Stomach (tissue), 4 donors: Measurements from ENCODE around the gene HTR2A.

ENCODE experiments used
- EP300 ChIP-seq: sonication (generic); formaldehyde crosslinking; IDR thresholded peaks from one replicate; pipeline ENCODE4 v1.6.1; 2017; ENCODE audit warnings: antibody characterized with exemption
- POLR2A ChIP-seq, 4 donors: fragments of 450-650 bp; IDR thresholded peaks; one replicate each; pipeline ENCODE4 v1.6.1; 2016; ENCODE audit warnings: antibody characterized with exemption in 4 of 4, control low read depth in 2 of 4, mild to moderate bottlenecking in 1 of 4, moderate library complexity in 1 of 4
- POLR2AphosphoS5 ChIP-seq, 3 donors: sonication (generic); formaldehyde crosslinking; IDR thresholded peaks; one replicate each; pipeline ENCODE4 v1.6.1; 2016; ENCODE audit warnings: antibody characterized with exemption in 3 of 3
- TF ChIP-seq, protein P1 (sequence below), 7 experiments: fragments of 450-650 bp in 4 of 7; fragments of 200-600 bp in 3 of 7; sonication (generic) in 3 of 7; IDR thresholded peaks; one replicate each; pipeline ENCODE4 v1.5.1; 2016 to 2019; ENCODE audit warnings: antibody characterized with exemption in 7 of 7, control low read depth in 2 of 7, mild to moderate bottlenecking in 1 of 7

DNA sequence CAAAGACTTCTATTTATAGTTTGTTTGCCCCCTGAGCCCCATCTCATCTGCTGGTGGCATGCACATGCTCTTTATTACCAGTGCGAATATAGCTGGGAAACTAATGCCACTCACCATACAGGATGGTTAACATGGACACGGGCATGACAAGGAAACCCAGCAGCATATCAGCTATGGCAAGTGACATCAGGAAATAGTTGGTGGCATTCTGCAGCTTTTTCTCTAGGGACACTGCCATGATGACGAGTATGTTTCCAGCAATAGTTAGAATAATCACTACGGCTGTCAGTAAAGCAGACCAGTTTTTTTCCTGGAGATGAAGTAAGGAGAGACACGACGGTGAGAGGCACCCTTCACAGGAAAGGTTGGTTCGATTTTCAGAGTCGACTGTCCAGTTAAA lies 1.5 kb downstream of the HTR2A start:
- TF ChIP-seq, protein P1, sequence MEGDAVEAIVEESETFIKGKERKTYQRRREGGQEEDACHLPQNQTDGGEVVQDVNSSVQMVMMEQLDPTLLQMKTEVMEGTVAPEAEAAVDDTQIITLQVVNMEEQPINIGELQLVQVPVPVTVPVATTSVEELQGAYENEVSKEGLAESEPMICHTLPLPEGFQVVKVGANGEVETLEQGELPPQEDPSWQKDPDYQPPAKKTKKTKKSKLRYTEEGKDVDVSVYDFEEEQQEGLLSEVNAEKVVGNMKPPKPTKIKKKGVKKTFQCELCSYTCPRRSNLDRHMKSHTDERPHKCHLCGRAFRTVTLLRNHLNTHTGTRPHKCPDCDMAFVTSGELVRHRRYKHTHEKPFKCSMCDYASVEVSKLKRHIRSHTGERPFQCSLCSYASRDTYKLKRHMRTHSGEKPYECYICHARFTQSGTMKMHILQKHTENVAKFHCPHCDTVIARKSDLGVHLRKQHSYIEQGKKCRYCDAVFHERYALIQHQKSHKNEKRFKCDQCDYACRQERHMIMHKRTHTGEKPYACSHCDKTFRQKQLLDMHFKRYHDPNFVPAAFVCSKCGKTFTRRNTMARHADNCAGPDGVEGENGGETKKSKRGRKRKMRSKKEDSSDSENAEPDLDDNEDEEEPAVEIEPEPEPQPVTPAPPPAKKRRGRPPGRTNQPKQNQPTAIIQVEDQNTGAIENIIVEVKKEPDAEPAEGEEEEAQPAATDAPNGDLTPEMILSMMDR (IDR thresholded peaks at IDR 0.05), result no peak
- no peak for TF ChIP-seq POLR2AphosphoS5 (IDR thresholded peaks at IDR 0.05)
- TF ChIP-seq POLR2A (IDR thresholded peaks at IDR 0.05), result no peak
- no peak for TF ChIP-seq EP300
